Ovary (tissue), 3 donors: ENCODE results near the gene LPCAT3.

Experiments used
- CTCF ChIP-seq, 3 donors: fragments of 450-650 bp in 2 of 3; fragments of 200-600 bp in 1 of 3; IDR thresholded peaks; one replicate each; pipeline versions ENCODE4 v1.5.1 to v1.8.0; 2016 to 2022; ENCODE audit warnings: antibody characterized with exemption in 3 of 3, mild to moderate bottlenecking in 1 of 3
- EP300 ChIP-seq: sonication (generic); formaldehyde crosslinking; IDR thresholded peaks from one replicate; pipeline ENCODE4 v1.6.1; 2017; ENCODE audit warnings: antibody characterized with exemption
- POLR2A ChIP-seq: fragments of 450-650 bp; IDR thresholded peaks from one replicate; pipeline ENCODE4 v1.6.1; 2017; ENCODE audit warnings: antibody characterized with exemption, mild to moderate bottlenecking, moderate library complexity
- donor health status: DM: no; HTN: no; CAD: no.

GRCh38 chr12:6961695-6962284 lies 56.5 kb downstream of the LPCAT3 start:
- peak in 1 of 3 donors; percentile 19 for TF ChIP-seq CTCF (IDR thresholded peaks at IDR 0.05)
- TF ChIP-seq POLR2A, result no peak
- no peak for TF ChIP-seq EP300
